A549 treated with dexamethasone at 1 μM for 4 hours (cell line): Measurements from ENCODE around the gene NCAM1. TPM values are rescaled to one million over a fixed set of nuclear protein-coding genes. Genes with fewer than 3 reads are reported as not detected.

Experiments
- total RNA-seq: library from RNA; stranded (reverse); fragments of 200-300 nt; extraction: Qiagen RNA extraction; gene quantifications from 5 replicates; pipeline ENCODE4 v1.2.3, GENCODE V29; 2022

The NCAM1 gene
- 0.05 to 0.11 TPM in 2 of 5 replicates, not detected in the others for total RNA-seq

GRCh38 chr11:112961146-112961668 is at the start of gene NCAM1:
Gene NCAM1, plus strand, starts transcription at chr11:112961420.

GRCh38 chr11:113314389-113315301 is 353.4 kb downstream of the NCAM1 start, which contains the start of gene TTC12:
Gene TTC12, plus strand, starts transcription at chr11:113314583. Its CDS starts 1,675 bp downstream, at chr11:113316258.

